Activated CD8-positive, alpha-beta memory T cell treated with anti-CD3 and anti-CD28 coated beads, Interleukin-2, amount 10 ng/mL, durations not matched to agents 7 days and 5 days (primary cell): ENCODE results near the gene KCNK6. TPM values are rescaled to one million over a fixed set of nuclear protein-coding genes. Genes with fewer than 3 reads are reported as not detected.

ENCODE experiments used
- ATAC-seq: fragments of 150-1000 bp; cut with Tn5 transposase; one replicate; pipeline ENCODE4 v1.10.0; 2021; ENCODE audit warnings: moderate library complexity
- CTCF ChIA-PET: fragments of 350-600 bp; sonication (Branson Sonifier 250); formaldehyde crosslinking; loops from one replicate; lab custom pipeline; 2021; ENCODE audit warnings: antibody characterized with exemption; lab: Charles Lee
- DNase-seq: peaks from one replicate; pipeline ENCODE4 v3.0.0-alpha.2; 2020
- H3K27ac Mint-ChIP-seq: one replicate; pipeline ENCODE4 v1.8.0; 2021; ENCODE audit warnings: mild to moderate bottlenecking, mixed read lengths
- H3K27me3 Mint-ChIP-seq: one replicate; pipeline ENCODE4 v1.8.0; 2021; ENCODE audit warnings: mixed read lengths
- H3K36me3 Mint-ChIP-seq: one replicate; pipeline ENCODE4 v1.8.0; 2021; ENCODE audit warnings: mild to moderate bottlenecking, mixed read lengths
- H3K4me1 Mint-ChIP-seq: one replicate; pipeline ENCODE4 v1.8.0; 2021; ENCODE audit warnings: mixed read lengths
- H3K4me3 Mint-ChIP-seq: one replicate; pipeline ENCODE4 v1.8.0; 2021; ENCODE audit warnings: mild to moderate bottlenecking, moderate library complexity, mixed read lengths
- H3K9me3 Mint-ChIP-seq: one replicate; pipeline ENCODE4 v1.8.0; 2022; ENCODE audit warnings: low read depth, mixed read lengths
- total RNA-seq, 2 experiments: library from RNA; stranded (reverse); gene quantifications; one replicate each; pipeline ENCODE4 v1.2.3, GENCODE V29; 2021

The KCNK6 gene
- total RNA-seq, 2 experiments from 2014 or later, result 10.8 to 13.5 TPM

GRCh38 chr19:38378866-38379265 is 59.2 kb downstream of the KCNK6 start:
- CTCF ChIA-PET, result no interaction called here

GRCh38 chr19:38381138-38381537 is 61.5 kb downstream of the KCNK6 start:
- ATAC-seq (no peak), DNase-seq (no peak)
- peaks cover 7% of the 10 kb centered on the region for H3K4me1 Mint-ChIP-seq
- no peaks in the 10 kb centered on the region for H3K27me3 Mint-ChIP-seq
- H3K36me3 Mint-ChIP-seq, result peaks cover 33% of the 10 kb centered on the region
- H3K9me3 Mint-ChIP-seq, result no peaks in the 10 kb centered on the region
- H3K4me3 Mint-ChIP-seq, result no peak overlapping the region
- H3K27ac Mint-ChIP-seq, result no peak overlapping the region
- CTCF ChIA-PET, result interaction anchor here (0.9 kb wide), 1 partner anchor 21 kb away, joined by 3 read pairs; the partner anchor contains the start of gene FAM98C

More at GRCh38 chr19:38378866-38379265, 59.2 kb downstream of the KCNK6 start:
- Mint-ChIP-seq H3K36me3 (peaks cover 34% of the 10 kb centered on the region), H3K27ac (no peak overlapping the region), H3K27me3 (no peaks in the 10 kb centered on the region), H3K4me1 (peaks cover 22% of the 10 kb centered on the region), H3K4me3 (no peak overlapping the region), H3K9me3 (no peaks in the 10 kb centered on the region)
- ATAC-seq (no peak), DNase-seq (no peak)

Other genes with a start within 250 kb of the KCNK6 start
- gene DPF1, start 95.6 kb upstream of the KCNK6 start, total RNA-seq, result under 1 TPM in 1 of 2 experiments, not detected in 1; 0.47 TPM
- gene PPP1R14A, start 63.5 kb upstream of the KCNK6 start, total RNA-seq, result not detected
- gene SPINT2, start 55.3 kb upstream of the KCNK6 start, total RNA-seq, result 10 to 100 TPM in 1 of 2 experiments, 1 to 10 TPM in 1; 9.3 to 15.6 TPM
- gene C19orf33, start 15.6 kb upstream of the KCNK6 start, total RNA-seq, result not detected
- gene YIF1B, start 3.9 kb upstream of the KCNK6 start, total RNA-seq, result 10 to 100 TPM; 69.7 to 76.7 TPM
- gene CATSPERG, start 16.0 kb downstream of the KCNK6 start, total RNA-seq, result 1 to 10 TPM; 4.3 to 7.3 TPM
- 100 to 1,000 TPM; 164 to 204 TPM for gene PSMD8, start 54.7 kb downstream of the KCNK6 start, total RNA-seq
- not detected for gene GGN, start 68.2 kb downstream of the KCNK6 start, total RNA-seq
- under 1 TPM; 0.84 to 0.93 TPM for gene SPRED3, start 68.9 kb downstream of the KCNK6 start, total RNA-seq
- 10 to 100 TPM; 22.4 to 24.1 TPM for gene FAM98C, start 83.2 kb downstream of the KCNK6 start, total RNA-seq
- 1 to 10 TPM; 1.4 to 1.6 TPM for gene RASGRP4, start 106.4 kb downstream of the KCNK6 start, total RNA-seq
- gene RYR1, start 113.8 kb downstream of the KCNK6 start, total RNA-seq, result 1 to 10 TPM; 1.5 to 1.6 TPM